ENCODE results near the gene DGKB. TPM values are rescaled to one million over a fixed set of nuclear protein-coding genes. Genes with fewer than 3 reads are reported as not detected.

DGKB gene
- total RNA-seq, 1 donor, result not detected

GRCh38 chr7:14843755-14844154 is 58.8 kb downstream of the DGKB start:
- Histone ChIP-seq H3K4me3 (ENCODE audit: low read length) (no peak overlapping the region), H3K9me3 (ENCODE audit: low read depth, low read length) (no peaks in the 10 kb centered on the region), H3K27me3 (ENCODE audit: insufficient read depth, low read length) (no peaks in the 10 kb centered on the region), H3K4me1 (ENCODE audit: insufficient read depth, low read length) (no peaks in the 10 kb centered on the region)

GRCh38 chr7:14842523-14842922 is 60.0 kb downstream of the DGKB start:
- H3K4me3 ChIP-seq (ENCODE audit: low read length), result no peak overlapping the region
- H3K9me3 ChIP-seq (ENCODE audit: low read depth, low read length), result no peaks in the 10 kb centered on the region
- H3K27me3 ChIP-seq (ENCODE audit: insufficient read depth, low read length), result no peaks in the 10 kb centered on the region
- no peaks in the 10 kb centered on the region for H3K4me1 ChIP-seq (ENCODE audit: insufficient read depth, low read length)

GRCh38 chr7:14841869-14842268 is 60.7 kb downstream of the DGKB start:
- Histone ChIP-seq H3K4me1 (ENCODE audit: insufficient read depth, low read length) (no peaks in the 10 kb centered on the region), H3K4me3 (ENCODE audit: low read length) (no peak overlapping the region), H3K9me3 (ENCODE audit: low read depth, low read length) (no peaks in the 10 kb centered on the region), H3K27me3 (ENCODE audit: insufficient read depth, low read length) (no peaks in the 10 kb centered on the region)

GRCh38 chr7:14841086-14841485 is 61.5 kb downstream of the DGKB start:
- Histone ChIP-seq H3K4me1 (ENCODE audit: insufficient read depth, low read length) (no peaks in the 10 kb centered on the region), H3K27me3 (ENCODE audit: insufficient read depth, low read length) (no peaks in the 10 kb centered on the region), H3K4me3 (ENCODE audit: low read length) (no peak overlapping the region), H3K9me3 (ENCODE audit: low read depth, low read length) (no peaks in the 10 kb centered on the region)

GRCh38 chr7:14839307-14839706 is 63.2 kb downstream of the DGKB start:
- Histone ChIP-seq H3K9me3 (ENCODE audit: low read depth, low read length) (no peaks in the 10 kb centered on the region), H3K4me1 (ENCODE audit: insufficient read depth, low read length) (no peaks in the 10 kb centered on the region), H3K4me3 (ENCODE audit: low read length) (no peak overlapping the region), H3K27me3 (ENCODE audit: insufficient read depth, low read length) (no peaks in the 10 kb centered on the region)

- Histone ChIP-seq H3K4me3 (ENCODE audit: low read length) (no peak overlapping the region), H3K27me3 (ENCODE audit: insufficient read depth, low read length) (no peaks in the 10 kb centered on the region), H3K9me3 (ENCODE audit: low read depth, low read length) (no peaks in the 10 kb centered on the region), H3K4me1 (ENCODE audit: insufficient read depth, low read length) (no peaks in the 10 kb centered on the region)
These were observed 65.3 kb downstream of the DGKB start for GRCh38 chr7:14837216-14837615.

- Histone ChIP-seq H3K27me3 (ENCODE audit: insufficient read depth, low read length) (no peaks in the 10 kb centered on the region), H3K9me3 (ENCODE audit: low read depth, low read length) (no peaks in the 10 kb centered on the region), H3K4me1 (ENCODE audit: insufficient read depth, low read length) (no peaks in the 10 kb centered on the region), H3K4me3 (ENCODE audit: low read length) (no peak overlapping the region)
These were observed 65.9 kb downstream of the DGKB start for GRCh38 chr7:14836571-14837189.

- Histone ChIP-seq H3K4me1 (ENCODE audit: insufficient read depth, low read length) (no peaks in the 10 kb centered on the region), H3K27me3 (ENCODE audit: insufficient read depth, low read length) (no peaks in the 10 kb centered on the region), H3K9me3 (ENCODE audit: low read depth, low read length) (no peaks in the 10 kb centered on the region), H3K4me3 (ENCODE audit: low read length) (no peak overlapping the region)
These were observed 66.5 kb downstream of the DGKB start for GRCh38 chr7:14836006-14836405.

GRCh38 chr7:14835384-14835783 is 67.2 kb downstream of the DGKB start:
- Histone ChIP-seq H3K4me1 (ENCODE audit: insufficient read depth, low read length) (no peaks in the 10 kb centered on the region), H3K27me3 (ENCODE audit: insufficient read depth, low read length) (no peaks in the 10 kb centered on the region), H3K9me3 (ENCODE audit: low read depth, low read length) (no peaks in the 10 kb centered on the region), H3K4me3 (ENCODE audit: low read length) (no peak overlapping the region)

- H3K4me3 ChIP-seq (ENCODE audit: low read length), result no peak overlapping the region
- H3K9me3 ChIP-seq (ENCODE audit: low read depth, low read length), result no peaks in the 10 kb centered on the region
- no peaks in the 10 kb centered on the region for H3K27me3 ChIP-seq (ENCODE audit: insufficient read depth, low read length)
These were observed 67.7 kb downstream of the DGKB start for GRCh38 chr7:14834883-14835282.

GRCh38 chr7:14834456-14834855 is 68.1 kb downstream of the DGKB start:
- no peaks in the 10 kb centered on the region for H3K4me1 ChIP-seq (ENCODE audit: insufficient read depth, low read length)
- H3K4me3 ChIP-seq (ENCODE audit: low read length), result no peak overlapping the region
- H3K9me3 ChIP-seq (ENCODE audit: low read depth, low read length), result no peaks in the 10 kb centered on the region
- no peaks in the 10 kb centered on the region for H3K27me3 ChIP-seq (ENCODE audit: insufficient read depth, low read length)

More at GRCh38 chr7:14834883-14835282, 67.7 kb downstream of the DGKB start:
- H3K4me1 ChIP-seq (ENCODE audit: insufficient read depth, low read length), result no peaks in the 10 kb centered on the region

GRCh38 chr7:14833707-14834106 is 68.8 kb downstream of the DGKB start:
- H3K9me3 ChIP-seq (ENCODE audit: low read depth, low read length), result no peaks in the 10 kb centered on the region
- H3K4me3 ChIP-seq (ENCODE audit: low read length), result no peak overlapping the region
- H3K27me3 ChIP-seq (ENCODE audit: insufficient read depth, low read length), result no peaks in the 10 kb centered on the region
- no peaks in the 10 kb centered on the region for H3K4me1 ChIP-seq (ENCODE audit: insufficient read depth, low read length)

GRCh38 chr7:14828053-14828452 is 74.5 kb downstream of the DGKB start:
- H3K4me3 ChIP-seq (ENCODE audit: low read length), result no peak overlapping the region
- H3K9me3 ChIP-seq (ENCODE audit: low read depth, low read length), result no peaks in the 10 kb centered on the region
- no peaks in the 10 kb centered on the region for H3K4me1 ChIP-seq (ENCODE audit: insufficient read depth, low read length)
- H3K27me3 ChIP-seq (ENCODE audit: insufficient read depth, low read length), result no peaks in the 10 kb centered on the region

GRCh38 chr7:14826426-14826825 is 76.1 kb downstream of the DGKB start:
- Histone ChIP-seq H3K4me1 (ENCODE audit: insufficient read depth, low read length) (no peaks in the 10 kb centered on the region), H3K9me3 (ENCODE audit: low read depth, low read length) (no peaks in the 10 kb centered on the region), H3K4me3 (ENCODE audit: low read length) (no peak overlapping the region), H3K27me3 (ENCODE audit: insufficient read depth, low read length) (no peaks in the 10 kb centered on the region)

- H3K27me3 ChIP-seq (ENCODE audit: insufficient read depth, low read length), result no peaks in the 10 kb centered on the region
- H3K4me3 ChIP-seq (ENCODE audit: low read length), result no peak overlapping the region
- H3K9me3 ChIP-seq (ENCODE audit: low read depth, low read length), result no peaks in the 10 kb centered on the region
These were observed 76.6 kb downstream of the DGKB start for GRCh38 chr7:14825912-14826311.

GRCh38 chr7:14822481-14822854 is 80.1 kb downstream of the DGKB start:
- H3K4me1 ChIP-seq (ENCODE audit: insufficient read depth, low read length), result no peaks in the 10 kb centered on the region
- no peaks in the 10 kb centered on the region for H3K9me3 ChIP-seq (ENCODE audit: low read depth, low read length)
- H3K4me3 ChIP-seq (ENCODE audit: low read length), result no peak overlapping the region
- H3K27me3 ChIP-seq (ENCODE audit: insufficient read depth, low read length), result no peaks in the 10 kb centered on the region

More at GRCh38 chr7:14825912-14826311, 76.6 kb downstream of the DGKB start:
- no peaks in the 10 kb centered on the region for H3K4me1 ChIP-seq (ENCODE audit: insufficient read depth, low read length)
